Smooth muscle cell of the pulmonary artery (primary cell): Measurements from ENCODE around the gene TAF11L6. TPM values are rescaled to one million over a fixed set of nuclear protein-coding genes. Genes with fewer than 3 reads are reported as not detected.

Experiments used
- total RNA-seq: library from RNA; depleted of rRNA; stranded (reverse); fragments of >200 nt; gene quantifications from 2 replicates; pipeline ENCODE4 v1.2.3, GENCODE V29; 2014

The TAF11L6 gene
- not detected in 2 replicates for total RNA-seq

DNA sequence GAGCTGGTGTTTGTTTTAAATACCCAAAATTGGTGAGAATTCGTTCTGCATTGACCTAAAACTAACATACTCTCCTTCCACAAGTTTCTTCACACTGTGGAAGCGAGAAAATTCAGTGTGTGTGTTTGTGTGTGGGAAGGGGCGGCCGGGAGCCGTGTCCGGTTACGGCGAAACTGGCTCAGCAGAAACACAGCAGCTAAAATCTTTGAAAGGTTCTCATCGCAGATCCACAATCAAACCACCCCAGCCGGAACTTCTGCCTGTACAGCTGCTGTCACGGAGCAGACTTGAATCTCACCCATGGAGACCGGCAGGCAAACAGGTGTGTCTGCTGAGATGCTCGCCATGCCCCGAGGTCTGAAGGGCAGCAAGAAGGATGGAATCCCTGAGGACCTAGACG lies at the start of gene TAF11L6:
TSS of gene TAF11L6 (plus strand) at position 301 of the 400 bp plus-strand sequence.

DNA sequence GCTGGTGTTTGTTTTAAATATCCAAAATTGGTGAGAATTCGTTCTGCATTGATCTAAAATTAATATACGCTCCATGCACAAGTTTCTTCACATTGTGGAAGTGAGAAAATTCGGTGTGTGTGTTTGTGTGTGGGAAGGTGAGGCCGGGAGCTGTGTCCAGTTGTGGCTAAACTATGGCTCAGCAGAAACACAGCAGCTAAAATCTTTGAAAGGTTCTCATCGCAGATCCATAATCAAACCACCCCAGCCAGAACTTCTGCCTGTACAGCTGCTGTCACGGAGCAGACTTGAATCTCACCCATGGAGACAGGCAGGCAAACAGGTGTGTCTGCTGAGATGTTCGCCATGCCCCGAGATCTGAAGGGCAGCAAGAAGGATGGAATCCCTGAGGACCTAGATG lies 30.5 kb upstream of the TAF11L6 start, which contains the start of gene TAF11L2:
TSS of gene TAF11L2 (plus strand) at position 301 of the 400 bp plus-strand sequence.

GRCh38 chr5:17518067-17518466 lies 10.4 kb upstream of the TAF11L6 start, which contains the start of gene TAF11L3:
TSS of gene TAF11L3 (plus strand) at chr5:17518367.

GRCh38 chr5:17521501-17521900 lies 7.0 kb upstream of the TAF11L6 start, which contains the start of gene TAF11L4:
TSS of gene TAF11L4 (plus strand) at chr5:17521801.

DNA sequence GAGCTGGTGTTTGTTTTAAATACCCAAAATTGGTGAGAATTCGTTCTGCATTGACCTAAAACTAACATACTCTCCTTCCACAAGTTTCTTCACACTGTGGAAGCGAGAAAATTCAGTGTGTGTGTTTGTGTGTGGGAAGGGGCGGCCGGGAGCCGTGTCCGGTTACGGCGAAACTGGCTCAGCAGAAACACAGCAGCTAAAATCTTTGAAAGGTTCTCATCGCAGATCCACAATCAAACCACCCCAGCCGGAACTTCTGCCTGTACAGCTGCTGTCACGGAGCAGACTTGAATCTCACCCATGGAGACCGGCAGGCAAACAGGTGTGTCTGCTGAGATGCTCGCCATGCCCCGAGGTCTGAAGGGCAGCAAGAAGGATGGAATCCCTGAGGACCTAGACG lies 3.5 kb upstream of the TAF11L6 start, which contains the start of gene TAF11L5:
TSS of gene TAF11L5 (plus strand) at position 301 of the 400 bp plus-strand sequence.

Other genes starting within 250 kb of the TAF11L6 start
- not detected in 2 replicates for gene TAF11L2, start 30.4 kb upstream of the TAF11L6 start, total RNA-seq
- gene TAF11L3, start 10.3 kb upstream of the TAF11L6 start, total RNA-seq, result not detected in 2 replicates
- not detected in 2 replicates for gene TAF11L4, start 6.9 kb upstream of the TAF11L6 start, total RNA-seq
- gene TAF11L5, start 3.4 kb upstream of the TAF11L6 start, total RNA-seq, result not detected in 2 replicates
- not detected in 2 replicates for gene TAF11L7, start 57.1 kb downstream of the TAF11L6 start, total RNA-seq
- not detected in 2 replicates for gene TAF11L8, start 62.3 kb downstream of the TAF11L6 start, total RNA-seq
- not detected in 2 replicates for gene TAF11L9, start 65.7 kb downstream of the TAF11L6 start, total RNA-seq
- not detected in 2 replicates for gene TAF11L10, start 69.2 kb downstream of the TAF11L6 start, total RNA-seq
- not detected in 2 replicates for gene TAF11L11, start 75.5 kb downstream of the TAF11L6 start, total RNA-seq
- gene TAF11L12, start 81.7 kb downstream of the TAF11L6 start, total RNA-seq, result not detected in 2 replicates
- not detected in 2 replicates for gene TAF11L13, start 103.4 kb downstream of the TAF11L6 start, total RNA-seq
- not detected in 2 replicates for gene TAF11L14, start 105.8 kb downstream of the TAF11L6 start, total RNA-seq